ENCODE results near the gene MYO5A.
"Not testable (repeated sequence)": the region's sequence is repeated elsewhere in the genome, so short reads cannot be mapped to it uniquely, and the experiment has no call there.

Gene MYO5A

DNA sequence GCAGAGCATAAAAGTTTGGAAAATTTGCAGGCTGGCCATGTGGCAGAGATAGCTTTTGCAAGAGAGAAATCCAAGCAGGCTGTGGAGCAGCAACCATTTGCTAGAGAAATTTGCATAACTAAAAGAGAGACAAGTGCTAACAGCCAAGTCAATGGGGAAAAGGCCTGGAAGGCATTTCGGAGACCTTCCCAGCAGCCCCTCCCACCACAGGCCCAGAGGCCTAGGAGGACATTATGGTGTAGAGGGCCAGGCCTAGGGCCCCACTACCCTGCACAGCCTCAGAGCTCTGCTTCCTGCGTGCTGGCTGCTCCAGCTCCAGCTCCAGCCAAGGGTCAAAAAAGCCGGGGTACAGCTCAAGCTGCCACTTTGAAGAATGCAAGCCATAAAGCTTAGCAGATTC is 82.7 kb downstream of the MYO5A start:
- no peak overlapping the region for H3K27ac ChIP-seq
- no peaks in the 10 kb centered on the region for H3K9me3 ChIP-seq (ENCODE audit: control insufficient read depth, low read length)
- TF ChIP-seq, protein P1, sequence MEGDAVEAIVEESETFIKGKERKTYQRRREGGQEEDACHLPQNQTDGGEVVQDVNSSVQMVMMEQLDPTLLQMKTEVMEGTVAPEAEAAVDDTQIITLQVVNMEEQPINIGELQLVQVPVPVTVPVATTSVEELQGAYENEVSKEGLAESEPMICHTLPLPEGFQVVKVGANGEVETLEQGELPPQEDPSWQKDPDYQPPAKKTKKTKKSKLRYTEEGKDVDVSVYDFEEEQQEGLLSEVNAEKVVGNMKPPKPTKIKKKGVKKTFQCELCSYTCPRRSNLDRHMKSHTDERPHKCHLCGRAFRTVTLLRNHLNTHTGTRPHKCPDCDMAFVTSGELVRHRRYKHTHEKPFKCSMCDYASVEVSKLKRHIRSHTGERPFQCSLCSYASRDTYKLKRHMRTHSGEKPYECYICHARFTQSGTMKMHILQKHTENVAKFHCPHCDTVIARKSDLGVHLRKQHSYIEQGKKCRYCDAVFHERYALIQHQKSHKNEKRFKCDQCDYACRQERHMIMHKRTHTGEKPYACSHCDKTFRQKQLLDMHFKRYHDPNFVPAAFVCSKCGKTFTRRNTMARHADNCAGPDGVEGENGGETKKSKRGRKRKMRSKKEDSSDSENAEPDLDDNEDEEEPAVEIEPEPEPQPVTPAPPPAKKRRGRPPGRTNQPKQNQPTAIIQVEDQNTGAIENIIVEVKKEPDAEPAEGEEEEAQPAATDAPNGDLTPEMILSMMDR (IDR thresholded peaks at IDR 0.05) = no peak
- no peaks in the 10 kb centered on the region for H3K36me3 ChIP-seq (ENCODE audit: control insufficient read depth, insufficient read depth, low read length)
- peaks cover 2% of the 10 kb centered on the region for H3K79me2 ChIP-seq
- no peak overlapping the region for H2AFZ ChIP-seq
- no peak overlapping the region for H3K4me3 ChIP-seq (ENCODE audit: low read depth, low read length)
- H3K4me1 ChIP-seq = no peaks in the 10 kb centered on the region
- no peak overlapping the region for H3K9ac ChIP-seq
- H3K4me2 ChIP-seq (ENCODE audit: low read length) = no peak overlapping the region
- H3K27me3 ChIP-seq (ENCODE audit: control insufficient read depth, insufficient read depth, low read length) = no peaks in the 10 kb centered on the region

DNA sequence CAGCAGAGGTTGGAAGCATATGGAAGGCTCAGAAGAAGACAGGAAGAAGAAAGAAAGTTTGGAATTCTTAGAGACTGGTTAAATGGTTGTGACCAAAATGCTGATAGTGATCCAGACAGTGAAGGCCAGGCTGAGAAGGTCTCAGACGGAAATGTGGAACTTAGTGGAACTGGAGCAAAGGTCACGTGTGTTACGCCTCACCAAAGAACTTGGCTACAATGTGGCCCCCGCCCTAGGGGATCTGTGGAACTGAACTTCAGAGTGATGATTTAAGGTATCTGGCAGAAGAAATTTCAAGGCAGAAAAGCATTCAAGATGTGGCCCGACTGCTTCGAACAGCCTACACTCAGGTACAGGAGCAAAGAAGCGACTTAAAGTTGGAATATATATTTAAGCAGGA is 83.1 kb downstream of the MYO5A start:
- Histone ChIP-seq H3K9ac (no peak overlapping the region), H3K27me3 (ENCODE audit: control insufficient read depth, insufficient read depth, low read length) (no peaks in the 10 kb centered on the region), H3K4me1 (no peaks in the 10 kb centered on the region), H3K36me3 (ENCODE audit: control insufficient read depth, insufficient read depth, low read length) (no peaks in the 10 kb centered on the region), H3K79me2 (peaks cover 2% of the 10 kb centered on the region), H3K9me3 (ENCODE audit: control insufficient read depth, low read length) (no peaks in the 10 kb centered on the region), H2AFZ (no peak overlapping the region), H3K4me3 (ENCODE audit: low read depth, low read length) (no peak overlapping the region), H3K27ac (no peak overlapping the region), H3K4me2 (ENCODE audit: low read length) (peak overlapping the region; percentile 41)
- TF ChIP-seq, protein P1 (IDR thresholded peaks at IDR 0.05) = no peak

DNA sequence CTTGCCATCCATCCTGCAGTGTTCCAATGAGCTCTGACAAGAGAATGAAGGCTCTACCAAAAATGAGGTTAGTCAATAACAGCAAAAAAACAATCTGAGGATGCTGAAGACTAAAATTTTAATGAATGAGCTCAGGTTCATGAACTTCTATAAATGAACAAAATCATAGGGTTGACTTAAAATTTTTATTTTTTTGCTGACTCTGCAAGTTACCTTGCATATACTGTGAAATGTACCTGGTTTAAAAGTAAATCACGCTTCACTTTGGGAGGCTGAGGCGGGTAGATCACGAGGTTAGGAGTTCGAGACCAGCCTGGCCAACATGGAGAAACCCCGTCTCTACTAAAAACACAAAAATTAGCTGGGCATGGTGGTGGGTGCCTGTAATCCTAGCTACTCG is 85.5 kb downstream of the MYO5A start:
- not testable (repeated sequence) for H3K79me2 ChIP-seq; H2AFZ ChIP-seq; H3K4me3 ChIP-seq (ENCODE audit: low read depth, low read length); H3K4me1 ChIP-seq; H3K27ac ChIP-seq; H3K4me2 ChIP-seq (ENCODE audit: low read length); H3K27me3 ChIP-seq (ENCODE audit: control insufficient read depth, insufficient read depth, low read length); H3K36me3 ChIP-seq (ENCODE audit: control insufficient read depth, insufficient read depth, low read length); H3K9me3 ChIP-seq (ENCODE audit: control insufficient read depth, low read length); H3K9ac ChIP-seq

DNA sequence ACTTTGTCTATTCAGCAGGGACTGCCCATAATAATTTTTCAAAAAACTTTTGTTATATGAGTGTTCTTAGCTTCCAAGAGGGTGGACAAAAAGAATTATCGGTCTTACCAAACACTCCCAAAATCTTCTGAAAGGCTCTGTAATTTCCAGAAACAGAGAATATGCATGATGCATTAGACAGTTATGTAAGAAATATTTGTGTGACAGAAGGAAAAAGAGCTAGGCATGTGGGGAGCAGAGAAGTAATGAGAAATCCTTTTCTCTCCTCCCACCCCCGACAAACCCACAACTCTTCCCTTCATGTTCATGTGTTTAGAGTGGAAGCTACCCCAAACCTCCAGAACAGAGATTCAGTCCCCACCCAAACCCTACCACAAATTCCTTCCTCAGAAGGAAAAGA is 86.8 kb downstream of the MYO5A start:
- Histone ChIP-seq H3K36me3 (ENCODE audit: control insufficient read depth, insufficient read depth, low read length) (no peaks in the 10 kb centered on the region), H3K79me2 (peaks cover 2% of the 10 kb centered on the region), H2AFZ (no peak overlapping the region), H3K9ac (no peak overlapping the region), H3K9me3 (ENCODE audit: control insufficient read depth, low read length) (no peaks in the 10 kb centered on the region), H3K27me3 (ENCODE audit: control insufficient read depth, insufficient read depth, low read length) (no peaks in the 10 kb centered on the region), H3K27ac (no peak overlapping the region), H3K4me1 (peaks cover 8% of the 10 kb centered on the region), H3K4me2 (ENCODE audit: low read length) (no peak overlapping the region), H3K4me3 (ENCODE audit: low read depth, low read length) (no peak overlapping the region)
- TF ChIP-seq, protein P1 (IDR thresholded peaks at IDR 0.05) = no peak

DNA sequence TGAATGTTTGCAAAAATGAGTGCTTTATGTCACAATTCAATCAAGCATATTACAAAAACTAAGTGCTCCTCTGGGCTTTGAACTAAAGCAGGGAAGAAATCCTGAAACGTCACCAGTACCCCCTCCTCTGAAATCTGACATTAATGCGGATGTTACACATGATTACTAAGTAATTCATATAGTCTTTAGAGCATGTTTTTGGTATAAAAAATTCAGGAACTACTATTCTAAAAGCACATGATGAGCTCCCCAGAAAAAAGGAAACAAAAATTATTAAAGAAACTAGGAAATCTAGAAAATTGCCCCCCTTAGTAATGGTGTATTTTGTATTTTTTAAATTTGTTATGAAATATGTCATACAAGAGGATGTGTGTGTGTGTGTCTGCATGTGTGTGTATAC is 87.7 kb downstream of the MYO5A start:
- no peak overlapping the region for H3K4me2 ChIP-seq (ENCODE audit: low read length)
- no peak overlapping the region for H3K27ac ChIP-seq
- no peak overlapping the region for H3K9ac ChIP-seq
- TF ChIP-seq, protein P1 (IDR thresholded peaks at IDR 0.05) = no peak
- H3K9me3 ChIP-seq (ENCODE audit: control insufficient read depth, low read length) = no peaks in the 10 kb centered on the region
- peaks cover 8% of the 10 kb centered on the region for H3K4me1 ChIP-seq
- no peaks in the 10 kb centered on the region for H3K36me3 ChIP-seq (ENCODE audit: control insufficient read depth, insufficient read depth, low read length)
- H2AFZ ChIP-seq = no peak overlapping the region
- H3K79me2 ChIP-seq = peaks cover 2% of the 10 kb centered on the region
- H3K4me3 ChIP-seq (ENCODE audit: low read depth, low read length) = no peak overlapping the region
- H3K27me3 ChIP-seq (ENCODE audit: control insufficient read depth, insufficient read depth, low read length) = no peaks in the 10 kb centered on the region

Data from parathyroid adenoma (tissue), 2 donors.